NCI-H1048 (cell line): ENCODE data around the gene ZMIZ1.

Experiments
- DNase-seq: peaks from one replicate; lab custom pipeline; 2025; lab: John Stamatoyannopoulos, UW

ZMIZ1 gene

DNA sequence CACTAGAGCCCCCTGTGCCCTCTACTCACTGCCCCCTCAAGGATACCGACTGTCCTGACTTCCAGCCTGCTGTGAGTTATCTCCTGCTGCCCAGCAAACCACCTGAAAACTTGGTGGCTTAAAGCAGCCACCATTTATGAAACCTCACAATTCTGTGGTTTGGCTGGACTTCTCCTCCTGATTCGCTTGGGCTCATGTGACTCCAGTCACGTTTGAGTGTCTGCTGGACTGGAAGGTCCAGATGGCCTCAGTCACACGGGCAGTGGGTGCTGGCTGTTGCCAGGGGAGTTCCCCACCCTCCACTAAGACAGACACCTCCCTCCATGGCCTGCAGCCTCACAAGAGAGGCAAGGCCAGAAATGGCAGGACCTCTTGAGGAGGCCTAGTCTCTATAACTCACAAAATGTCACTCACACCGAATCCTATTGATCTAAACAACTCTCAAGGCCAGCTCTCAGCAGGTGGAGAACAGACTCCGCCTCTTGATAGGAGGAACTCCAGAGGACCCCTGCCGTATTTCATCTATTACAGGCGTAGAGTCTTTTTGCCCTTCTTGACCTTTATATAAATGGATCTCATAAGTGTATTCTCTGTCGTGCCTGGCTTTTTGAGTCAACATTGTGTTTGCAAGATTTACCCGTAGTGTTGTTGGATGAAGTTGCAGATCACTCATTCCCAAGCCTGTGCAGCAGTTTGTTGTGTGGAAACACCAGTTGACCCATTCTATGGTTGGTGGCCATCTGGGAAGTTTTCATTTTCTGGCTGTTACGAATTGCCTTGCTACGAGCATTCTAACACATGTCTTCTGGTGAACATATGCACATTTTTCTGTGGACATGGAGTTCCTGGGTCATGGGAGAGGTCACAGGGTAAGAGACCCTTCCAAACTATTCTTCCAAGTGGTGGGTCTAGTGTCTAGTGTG lies 48.3 kb downstream of the ZMIZ1 start:
- no peak for DNase-seq

DNA sequence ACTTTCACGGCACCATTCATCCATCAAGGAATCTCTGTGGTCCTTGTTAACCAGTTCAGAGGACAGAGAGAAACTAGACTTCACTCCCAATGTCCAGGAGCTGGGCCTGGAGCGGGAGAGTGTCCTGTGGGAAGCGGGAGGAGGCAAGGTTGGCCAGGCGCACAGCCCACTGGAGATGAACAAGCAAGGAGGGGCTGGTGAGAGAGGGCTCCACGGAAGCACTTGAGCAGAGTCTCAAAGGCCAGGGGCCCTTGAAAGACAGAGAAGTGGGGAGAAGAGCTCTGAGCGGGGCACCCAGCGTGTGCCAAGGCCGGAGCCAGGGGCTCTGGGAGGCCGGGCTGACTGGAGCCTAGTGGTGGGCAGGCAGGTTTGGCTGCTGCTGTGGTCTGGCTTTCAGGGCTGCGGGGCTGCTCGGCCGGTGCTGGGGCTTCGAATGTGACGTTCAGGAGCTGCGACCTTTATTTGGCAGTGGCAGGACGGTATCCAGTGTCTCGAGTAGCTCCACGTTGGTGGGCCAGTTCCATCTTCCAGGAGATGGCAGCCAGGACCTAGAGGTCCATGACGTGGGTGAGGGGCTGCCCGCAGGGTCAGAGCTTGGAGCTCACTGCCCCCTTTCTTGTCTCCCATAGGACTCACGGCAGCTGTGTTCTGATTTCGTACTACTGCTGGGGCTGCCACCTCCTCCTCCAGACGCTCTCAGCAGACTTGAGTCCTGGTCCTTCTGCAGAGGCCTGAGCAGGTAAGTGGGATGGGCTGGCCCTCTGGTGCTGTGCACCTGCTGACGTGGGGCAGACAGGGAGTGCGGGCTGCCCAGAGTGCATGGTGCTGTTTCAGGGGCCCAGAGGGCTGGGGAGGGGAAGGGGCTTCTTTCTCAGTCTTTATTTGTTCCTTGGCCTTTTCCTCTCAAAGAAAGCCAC lies 49.8 kb downstream of the ZMIZ1 start:
- no peak for DNase-seq

DNA sequence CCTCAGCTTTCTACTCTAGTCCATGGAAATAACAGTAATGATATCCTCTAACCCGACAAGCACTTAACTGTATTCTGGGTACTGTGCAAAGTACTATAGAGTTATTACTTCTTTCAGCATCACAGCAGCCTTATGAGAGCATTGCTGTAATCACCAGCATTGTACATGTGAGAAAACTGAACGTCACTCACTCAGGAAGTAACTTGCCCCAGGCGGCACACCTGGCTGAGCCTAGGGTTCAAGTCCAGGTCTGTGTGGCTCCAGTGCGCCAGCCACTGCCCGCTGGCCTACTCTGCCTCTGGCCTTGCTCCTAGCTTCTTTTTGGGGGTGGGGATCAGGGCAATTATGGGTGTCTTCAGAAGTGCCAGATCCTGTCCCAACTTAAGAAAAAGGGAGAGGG lies 50.5 kb downstream of the ZMIZ1 start:
- no peak for DNase-seq

DNA sequence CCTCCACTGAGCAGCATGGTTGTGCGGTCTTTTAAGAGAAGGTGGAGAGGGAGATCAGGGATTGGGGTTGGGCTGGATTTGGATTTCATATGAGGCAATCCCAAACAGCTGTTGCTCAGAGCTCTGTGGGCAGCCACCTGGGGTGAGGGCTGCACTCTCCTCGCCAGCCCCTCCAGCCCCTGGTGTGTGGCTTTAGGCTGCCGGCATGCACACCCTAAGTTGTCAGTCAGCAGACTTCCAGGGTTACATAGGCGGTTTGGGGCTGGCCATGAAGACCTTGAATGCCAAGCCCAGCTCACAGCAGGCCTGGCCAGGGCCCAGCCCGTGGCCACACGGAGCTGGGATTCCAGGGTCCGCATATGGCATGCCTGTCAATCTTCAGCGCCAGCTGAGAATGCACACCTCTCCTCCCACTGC lies 54.8 kb downstream of the ZMIZ1 start:
- DNase-seq = no peak

DNA sequence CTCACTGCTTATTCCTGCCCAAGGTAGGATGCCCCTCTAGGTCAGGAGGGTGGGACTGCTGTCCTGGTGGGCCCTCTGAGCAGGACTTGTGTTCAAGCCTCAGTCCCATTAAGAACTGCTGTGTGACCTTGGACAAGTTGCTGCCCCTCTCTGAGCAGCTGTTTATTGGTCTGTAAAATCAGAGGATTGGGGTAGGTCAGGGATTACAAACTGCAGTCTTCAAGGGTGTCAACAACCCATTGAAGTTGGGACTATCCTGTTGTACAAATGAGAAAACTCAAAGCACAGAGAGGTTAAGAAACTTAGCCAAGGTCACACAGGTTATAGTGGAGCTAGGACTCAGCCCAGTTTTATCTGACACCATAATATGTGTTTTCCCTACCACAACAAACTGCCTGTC lies 55.3 kb downstream of the ZMIZ1 start:
- DNase-seq = no peak

DNA sequence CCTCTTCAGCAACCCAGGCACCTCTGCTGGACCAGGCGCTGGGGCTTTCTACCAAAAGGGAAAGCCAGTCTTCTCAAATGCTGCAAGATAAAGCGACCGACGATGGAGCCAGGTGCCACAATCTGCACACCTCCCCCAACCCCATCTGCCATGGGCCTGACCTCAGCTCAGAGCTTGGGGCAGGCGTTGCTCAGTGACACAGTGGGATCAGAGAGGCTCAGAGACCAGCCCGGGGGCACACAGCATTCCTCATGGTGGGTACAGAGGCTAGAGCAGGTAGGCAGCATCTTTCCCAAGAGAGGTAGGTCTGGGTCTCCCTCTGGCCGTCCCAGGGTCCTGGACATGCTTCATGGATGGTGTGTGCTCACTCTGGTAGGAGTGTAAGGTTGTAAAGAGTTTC lies 56.3 kb downstream of the ZMIZ1 start:
- DNase-seq = no peak

DNA sequence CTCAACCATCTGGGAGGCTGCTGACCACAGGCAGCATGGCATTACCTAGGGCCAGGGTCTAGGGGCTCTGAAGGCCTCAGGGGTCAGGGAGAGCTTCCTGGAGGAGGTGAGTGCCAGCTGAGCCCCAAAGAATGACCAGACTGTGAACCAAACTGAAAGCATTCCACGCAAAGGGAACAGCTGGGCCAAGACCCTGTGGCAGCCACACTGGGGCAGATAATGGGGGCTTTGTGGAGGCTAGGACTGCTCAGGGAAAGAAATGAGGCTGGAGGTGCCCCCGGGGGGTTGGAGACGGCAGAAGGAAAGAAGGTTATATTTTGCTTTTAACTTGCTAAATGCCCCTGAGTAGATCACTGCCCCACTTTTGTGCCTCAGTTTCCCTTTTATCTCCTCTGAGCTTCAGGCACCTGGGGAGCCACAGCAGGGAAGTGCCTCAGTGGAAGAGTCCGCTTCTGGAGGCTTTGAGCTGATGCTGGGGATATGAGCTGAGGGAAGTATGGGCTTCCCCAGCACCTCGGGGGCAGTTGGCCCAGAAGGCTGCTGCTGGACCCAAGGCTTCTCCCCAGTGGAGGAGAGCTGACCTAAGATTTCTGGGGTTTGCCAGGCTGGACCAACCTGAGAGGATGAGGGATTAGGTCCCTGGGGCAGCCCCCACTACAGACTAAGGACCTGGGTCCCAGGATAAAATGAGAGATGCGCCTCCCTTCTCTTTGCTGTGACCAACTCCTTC lies 57.8 kb downstream of the ZMIZ1 start:
- DNase-seq = no peak

DNA sequence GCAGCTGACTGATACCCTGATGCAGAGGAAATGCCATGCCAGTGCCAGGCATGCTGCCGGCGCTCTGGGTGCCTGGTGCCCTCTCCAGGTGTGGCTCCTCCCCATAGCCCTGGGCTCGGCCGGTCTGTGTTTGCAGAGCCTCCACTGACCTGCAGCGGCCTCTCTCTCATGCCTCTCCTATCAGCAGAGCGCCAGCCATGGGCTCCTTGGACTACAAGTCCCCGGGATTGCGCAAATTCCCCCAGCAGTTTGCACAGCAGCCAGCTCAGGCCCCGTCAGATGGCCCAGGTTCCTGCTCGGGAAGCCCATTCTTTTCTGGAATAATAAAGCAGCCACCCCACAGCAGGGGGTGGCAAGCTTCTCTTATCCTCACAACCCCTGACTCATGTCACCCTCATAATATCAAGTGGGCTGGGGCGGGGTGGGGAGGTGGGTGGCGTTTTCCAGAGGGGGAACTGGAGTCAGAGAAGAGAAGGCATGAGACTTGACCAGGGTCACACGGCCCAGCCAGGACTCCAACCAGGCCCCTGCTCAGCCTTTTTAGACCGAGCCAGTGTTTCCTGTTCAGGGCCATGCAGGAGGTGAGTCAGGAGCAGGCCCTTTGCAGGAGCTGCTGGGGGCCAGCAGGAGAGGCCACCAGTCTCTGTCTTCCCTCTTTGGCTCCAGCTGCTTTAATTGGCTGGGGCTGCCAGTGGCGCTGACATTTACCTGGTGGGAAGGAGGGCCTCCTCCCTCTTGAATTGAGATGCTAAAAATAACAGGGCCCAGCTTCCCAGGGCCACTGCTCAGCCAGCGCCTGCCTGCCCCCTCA lies 58.6 kb downstream of the ZMIZ1 start:
- no peak for DNase-seq

DNA sequence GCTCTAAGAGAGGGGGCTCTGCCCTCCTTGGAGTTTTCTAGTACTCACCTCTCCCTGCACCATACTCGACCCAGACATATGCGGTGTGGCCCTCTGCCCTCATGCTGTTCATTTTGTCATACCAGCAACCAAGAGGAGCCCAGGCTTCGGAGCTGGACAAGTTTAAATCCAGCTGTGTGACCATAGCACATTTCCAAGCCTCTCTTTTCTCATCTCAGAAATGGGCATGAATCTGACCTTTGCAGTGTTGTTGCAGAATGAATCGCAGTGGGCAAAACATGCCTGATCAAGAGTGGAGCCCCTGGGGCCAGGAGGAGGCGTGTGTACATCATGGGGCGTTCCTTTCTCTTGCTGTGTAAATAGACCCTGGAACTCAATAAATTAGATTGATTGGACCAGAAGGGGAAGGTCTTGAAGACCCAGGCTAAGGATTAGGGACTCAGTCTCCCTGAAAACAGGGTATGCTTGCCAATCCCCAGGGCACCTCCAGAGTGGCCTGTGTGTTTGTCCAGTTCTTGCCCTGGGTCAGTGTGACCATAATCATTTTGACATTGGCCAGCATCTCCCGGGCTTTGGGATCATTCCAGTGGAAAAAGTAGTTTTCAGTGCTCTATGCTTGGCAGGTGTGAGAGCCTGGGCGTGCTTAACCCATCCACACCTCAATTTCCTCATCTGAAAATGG lies 59.6 kb downstream of the ZMIZ1 start:
- no peak for DNase-seq

DNA sequence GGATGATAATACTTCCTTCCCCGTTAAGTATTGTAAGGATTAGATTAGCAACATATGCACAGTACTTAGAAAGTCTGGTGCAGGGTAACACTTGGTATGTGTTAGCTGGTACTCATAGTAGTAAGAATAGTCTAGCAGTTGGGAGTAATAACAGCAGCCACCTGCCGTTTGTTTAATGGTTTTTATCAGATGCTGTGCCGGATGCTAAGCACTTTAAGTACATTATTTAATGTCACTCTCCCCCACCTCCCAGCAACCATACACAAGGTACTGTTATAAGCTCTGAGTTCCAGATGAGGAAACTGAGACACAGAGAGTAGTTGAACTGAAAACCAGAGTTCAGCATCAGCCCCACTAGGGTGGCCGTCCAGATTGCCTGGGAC lies 60.1 kb downstream of the ZMIZ1 start:
- no peak for DNase-seq

DNA sequence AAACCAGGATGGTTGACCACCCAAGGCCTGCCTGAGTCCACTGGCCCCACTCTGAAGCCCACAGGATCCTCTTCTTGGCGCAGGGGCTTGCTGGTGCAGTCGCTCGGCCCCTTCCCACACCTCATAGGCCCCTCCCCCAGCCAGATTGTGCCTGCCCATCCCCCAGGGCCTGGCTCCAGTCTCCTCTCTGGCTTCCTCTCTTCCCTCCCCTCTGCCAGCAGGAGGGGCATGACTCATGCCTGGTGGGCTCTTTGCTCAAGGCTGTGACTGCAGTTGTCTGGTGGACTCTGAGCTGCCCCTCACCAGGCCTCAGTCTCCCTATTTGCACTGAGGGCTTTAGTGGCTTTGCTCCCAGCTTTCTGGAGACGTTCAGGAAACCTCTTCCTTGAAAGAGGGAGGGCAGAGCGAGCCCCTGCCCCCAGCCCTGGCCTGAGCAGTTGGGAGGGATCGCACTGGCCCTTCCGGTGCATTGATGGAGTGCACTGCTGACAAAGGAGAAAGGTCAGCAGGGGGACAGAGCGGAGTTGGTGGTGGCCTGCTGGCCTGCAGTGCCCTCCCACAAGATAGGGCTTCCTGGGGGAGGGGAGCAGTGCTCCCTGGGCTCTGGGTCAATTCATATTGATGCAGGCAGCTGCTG lies 60.7 kb downstream of the ZMIZ1 start:
- no peak for DNase-seq

DNA sequence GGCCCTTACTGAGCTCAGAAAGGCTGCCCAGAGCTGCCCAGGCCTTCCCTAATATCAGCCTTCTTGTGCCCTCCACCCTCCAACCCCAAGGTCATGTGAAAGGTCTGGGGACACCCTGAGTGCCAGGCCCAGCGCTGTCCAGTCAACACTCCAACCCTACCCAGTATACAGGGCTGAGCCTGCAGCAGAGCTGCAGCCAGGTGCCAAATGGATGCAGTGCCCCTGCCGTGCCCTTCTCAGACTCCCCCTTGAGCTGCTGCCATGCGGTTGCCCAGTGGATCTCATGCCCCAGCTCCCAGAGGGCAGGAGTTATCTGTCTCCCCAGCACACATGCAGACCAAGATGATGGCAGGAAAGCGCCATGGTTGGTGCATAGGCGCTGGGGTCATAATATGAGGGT lies 61.5 kb downstream of the ZMIZ1 start:
- no peak for DNase-seq

DNA sequence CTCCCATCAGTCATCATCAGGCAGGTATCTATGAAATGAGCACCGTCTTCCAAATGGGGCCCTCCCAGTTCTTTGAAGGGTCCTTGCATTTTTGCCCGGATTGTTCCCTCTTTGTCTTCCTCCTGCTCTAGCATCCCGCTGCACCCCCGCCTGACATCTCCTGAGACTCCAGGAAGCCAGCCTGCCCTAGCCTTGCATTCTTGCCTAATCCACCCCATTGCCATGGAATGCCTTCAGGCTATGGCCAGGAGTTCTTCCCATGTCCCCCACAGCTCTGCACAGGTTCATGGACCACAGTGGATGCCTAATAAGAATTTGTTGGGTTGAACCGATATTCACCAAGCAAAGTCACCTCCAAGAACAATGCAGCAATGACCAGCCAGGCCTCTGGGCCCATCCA lies 62.1 kb downstream of the ZMIZ1 start:
- DNase-seq = no peak

DNA sequence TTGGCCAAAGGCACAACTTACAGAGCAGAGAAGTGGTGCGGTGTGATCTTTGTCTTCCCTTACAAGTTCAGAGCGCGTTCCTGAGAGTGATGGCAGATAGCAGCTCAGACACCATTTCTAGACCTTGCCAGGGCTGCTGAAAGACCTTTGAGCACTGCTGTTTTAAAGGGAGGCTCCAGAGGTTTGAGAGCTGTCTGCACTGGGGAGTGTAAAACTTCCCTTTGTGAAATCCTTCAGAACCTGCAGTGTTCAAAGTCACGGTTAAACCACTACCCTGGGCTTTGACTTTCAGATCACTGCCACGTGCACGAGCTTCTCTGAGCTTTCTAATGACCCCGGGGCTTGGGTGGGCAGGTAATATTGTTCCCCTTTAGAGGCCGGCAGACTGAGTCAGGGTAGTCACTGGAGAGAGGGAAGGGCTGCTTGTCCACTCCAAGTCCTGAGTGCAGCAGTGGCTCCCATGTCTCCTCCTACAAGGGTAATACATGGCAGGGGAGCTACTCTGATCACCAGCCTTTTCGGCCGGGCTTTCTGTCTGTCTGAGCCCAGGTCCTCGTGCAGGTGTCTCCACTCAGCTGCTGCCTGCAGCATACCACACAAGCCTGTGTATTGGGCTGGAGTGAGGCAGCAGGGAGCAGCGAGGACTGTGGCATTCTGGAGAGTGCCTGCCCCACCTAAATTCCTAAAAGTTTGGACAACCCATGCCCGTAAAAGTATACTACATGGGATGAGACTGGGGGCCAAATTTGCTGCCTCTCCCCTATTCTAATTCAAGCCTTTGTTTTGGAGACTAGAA lies 63.3 kb downstream of the ZMIZ1 start:
- DNase-seq = no peak

DNA sequence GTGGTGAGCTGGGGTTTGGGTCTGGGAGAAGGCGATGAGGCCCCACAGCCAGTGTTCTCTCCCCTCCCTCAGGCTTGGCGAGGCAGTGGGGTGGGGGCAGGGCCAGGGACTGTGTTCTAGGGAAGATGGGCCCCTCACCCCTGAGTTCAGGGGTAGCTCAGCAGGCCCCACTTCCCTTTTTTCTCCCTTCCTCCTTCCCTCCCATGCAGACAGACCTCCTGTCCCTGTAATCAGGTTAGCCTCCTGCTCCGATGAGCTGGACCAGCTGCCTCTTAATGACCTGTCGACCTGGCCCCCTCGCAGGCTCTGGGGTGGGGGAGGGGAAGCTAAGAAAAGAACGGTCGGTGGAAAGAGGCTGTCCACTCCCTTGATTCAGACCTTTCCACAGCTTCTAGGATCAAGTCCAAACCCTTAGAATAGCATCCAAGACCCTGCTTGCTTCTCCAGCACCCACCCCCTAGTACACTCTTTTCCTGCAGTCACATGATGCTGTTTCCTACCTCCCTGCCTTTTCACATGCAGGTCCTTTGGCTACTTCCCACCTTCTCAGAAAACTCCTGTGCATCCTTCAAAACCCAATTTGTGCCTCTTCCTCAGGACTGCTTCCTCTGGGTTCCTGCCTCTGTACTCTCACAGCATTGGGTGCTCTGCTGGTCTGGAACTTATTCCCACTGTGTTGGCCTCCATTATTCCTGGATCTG lies 64.1 kb downstream of the ZMIZ1 start:
- DNase-seq = no peak

DNA sequence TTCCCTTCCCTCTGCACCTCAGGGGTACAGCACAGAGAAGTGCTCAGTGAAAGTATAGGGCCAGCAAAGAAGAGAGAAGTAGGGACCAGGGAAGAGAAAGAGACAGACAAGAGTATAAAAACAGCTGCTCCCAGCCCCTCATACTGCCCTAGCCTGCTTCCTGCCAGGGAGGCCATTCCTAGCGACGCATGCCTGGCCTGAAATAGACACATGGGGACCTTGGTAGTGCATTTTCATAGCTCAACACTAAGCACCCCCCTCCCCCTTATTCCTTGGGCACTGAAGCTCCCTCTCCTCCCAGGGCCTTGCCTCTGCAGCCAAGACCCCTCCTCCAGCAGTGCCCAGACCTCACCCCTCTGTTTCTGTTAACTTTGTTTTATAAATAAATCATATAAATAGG lies 64.7 kb downstream of the ZMIZ1 start:
- no peak for DNase-seq

DNA sequence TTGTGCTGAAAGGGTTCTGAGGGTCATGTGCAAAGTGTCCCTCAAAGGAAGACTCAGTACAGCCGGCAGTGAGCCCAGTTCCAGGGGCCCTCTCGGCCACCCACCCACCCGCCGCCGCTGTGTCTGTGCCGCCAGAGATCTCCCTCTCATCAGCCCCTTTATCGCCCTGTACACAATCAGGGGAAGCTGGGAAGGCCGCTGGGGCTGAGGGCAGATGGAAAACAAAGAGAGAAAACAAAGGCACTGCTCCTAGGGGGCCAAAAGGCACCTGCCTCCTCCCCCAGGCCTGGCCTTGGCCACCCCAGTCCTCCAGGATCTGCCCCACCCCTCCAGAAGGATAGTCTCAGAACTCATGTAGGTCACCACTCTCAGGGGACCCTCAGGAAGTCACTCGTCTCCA lies 67.0 kb downstream of the ZMIZ1 start:
- no peak for DNase-seq

DNA sequence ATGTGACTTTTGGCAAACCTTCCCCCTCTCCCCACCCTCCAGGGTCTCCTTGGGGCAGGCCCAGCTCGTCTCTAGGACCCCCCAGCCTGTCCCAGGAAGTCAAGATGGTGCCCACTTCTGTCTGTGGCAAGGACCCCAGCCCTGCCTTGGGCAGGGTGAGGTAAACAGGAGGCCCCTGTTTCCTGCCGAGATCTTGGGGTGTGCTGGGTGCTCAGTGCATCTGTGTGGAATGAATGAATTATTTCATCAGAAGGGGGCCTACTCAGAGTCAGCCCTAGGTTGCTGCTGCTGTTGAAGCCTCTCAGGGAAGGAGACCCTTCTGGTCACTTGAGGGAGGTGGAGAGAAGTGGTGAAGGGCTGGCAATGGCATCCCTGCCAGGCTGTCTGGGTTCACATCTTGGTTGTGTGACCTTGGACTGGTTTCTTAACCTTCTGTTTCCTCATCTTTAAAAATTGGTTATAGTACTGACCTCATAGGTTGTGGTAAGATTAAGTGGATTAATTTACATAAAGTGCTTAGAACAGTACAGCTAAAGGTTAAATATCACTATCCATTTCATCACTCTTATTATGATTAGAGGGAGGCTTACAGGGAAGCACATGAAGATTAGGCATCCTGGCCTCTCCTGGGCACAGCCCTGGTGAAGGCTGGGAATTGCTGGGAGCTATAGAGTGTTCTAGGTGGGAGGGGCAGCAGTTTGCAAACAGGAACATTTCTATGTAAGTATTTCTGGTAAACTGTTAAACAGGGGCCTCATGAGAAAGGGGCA lies 67.7 kb downstream of the ZMIZ1 start:
- DNase-seq = no peak
